H1 (cell line): ENCODE data around the gene GADL1. TPM values are rescaled to one million over a fixed set of nuclear protein-coding genes. Genes with fewer than 3 reads are reported as not detected.

ENCODE experiments used
- CTCF ChIA-PET: fragments of 300-600 bp; sonication (Branson Sonifier 250); formaldehyde crosslinking; loops from one replicate; lab custom pipeline; 2021; ENCODE audit not compliant: partially characterized antibody; lab: Charles Lee
- POLR2A ChIA-PET: fragments of 300-600 bp; sonication (Branson Sonifier 250); formaldehyde crosslinking; loops from one replicate; lab custom pipeline; 2021; ENCODE audit warnings: inconsistent platforms; ENCODE audit not compliant: partially characterized antibody; lab: Charles Lee
- DNase-seq, 2 experiments: peaks; one replicate each; pipeline versions ENCODE4 v3.0.0 to v3.0.0-alpha.2; 2010 to 2022; ENCODE audit warnings: low spot score in 2 of 2, low read depth in 1 of 2, mixed read lengths in 1 of 2
- FAIRE-seq: peaks from 2 replicates; lab custom pipeline; 2011; peaks lifted over from hg19 to GRCh38; lab: Jason Lieb, UNC
- H2AFZ ChIP-seq: 2 replicates; pipeline ENCODE4 v1.8.1; 2012; ENCODE audit warnings: low read length, inconsistent platforms
- H2AK5ac ChIP-seq: 2 replicates; pipeline ENCODE4 v1.6.1; 2013; ENCODE audit warnings: low read depth, low read length
- H2BK120ac ChIP-seq: replicated peaks from 2 replicates; pipeline ENCODE3; 2013; ENCODE audit warnings: low read depth, low read length, inconsistent platforms
- H2BK12ac ChIP-seq: 2 replicates; pipeline ENCODE4 v1.6.1; 2013; ENCODE audit warnings: low read depth, low read length
- H2BK15ac ChIP-seq: 2 replicates; pipeline ENCODE4 v1.6.1; 2013; ENCODE audit warnings: low read length
- H2BK20ac ChIP-seq: 2 replicates; pipeline ENCODE4 v1.6.1; 2013; ENCODE audit warnings: low read length
- H2BK5ac ChIP-seq: 2 replicates; pipeline ENCODE4 v1.6.1; 2013; ENCODE audit warnings: low read depth, low read length
- H3K14ac ChIP-seq: 2 replicates; pipeline ENCODE4 v1.6.1; 2013; ENCODE audit warnings: inconsistent platforms; ENCODE audit not compliant: insufficient read length
- H3K18ac ChIP-seq: 2 replicates; pipeline ENCODE4 v1.6.1; 2013; ENCODE audit warnings: low read length; ENCODE audit errors: extremely low read depth
- H3K23ac ChIP-seq: 2 replicates; pipeline ENCODE4 v1.6.1; 2013; ENCODE audit warnings: inconsistent platforms; ENCODE audit not compliant: insufficient read length
- H3K23me2 ChIP-seq: 2 replicates; pipeline ENCODE4 v1.6.1; 2013; ENCODE audit warnings: low read depth, low read length
- H3K27ac ChIP-seq: 2 replicates; pipeline ENCODE4 v1.6.1; 2011; ENCODE audit warnings: low read depth, low read length, inconsistent platforms
- H3K27me3 ChIP-seq, 4 experiments: replicated peaks in 1 of 4; 1 replicate in 1 of 4; 2 replicates in 3 of 4; pipeline versions ENCODE4 v1.6.1 to v1.8.1; 2011 to 2013; ENCODE audit warnings: low read length in 3 of 4, mild to moderate bottlenecking in 3 of 4, inconsistent platforms in 2 of 4, mixed read lengths in 2 of 4, moderate library complexity in 1 of 4; ENCODE audit not compliant: control insufficient read depth in 3 of 4, insufficient read depth in 3 of 4; ENCODE audit errors: extremely low read depth in 1 of 4
- H3K36me3 ChIP-seq, 4 experiments: 2 replicates each; pipeline versions ENCODE4 v1.6.1 to v1.8.1; 2011 to 2013; ENCODE audit warnings: mild to moderate bottlenecking in 4 of 4, low read length in 3 of 4, moderate library complexity in 2 of 4, control low read depth in 1 of 4, inconsistent platforms in 1 of 4; ENCODE audit not compliant: insufficient read depth in 4 of 4, control insufficient read depth in 2 of 4
- H3K4ac ChIP-seq: replicated peaks from 2 replicates; pipeline ENCODE3; 2013; ENCODE audit warnings: low read length, low read depth, mixed read lengths, inconsistent platforms; ENCODE audit not compliant: insufficient read length
- H3K4me1 ChIP-seq, 4 experiments: replicated peaks in 1 of 4; 1 replicate in 1 of 4; 2 replicates in 3 of 4; pipeline versions ENCODE4 v1.6.1 to v1.8.1; 2011 to 2013; ENCODE audit warnings: low read length in 3 of 4, inconsistent platforms in 2 of 4, mixed read lengths in 1 of 4; ENCODE audit not compliant: insufficient read depth in 4 of 4, control insufficient read depth in 3 of 4
- H3K4me2 ChIP-seq, 2 experiments: 2 replicates each; pipeline versions ENCODE4 v1.6.1 to v1.8.1; 2011 to 2013; ENCODE audit warnings: low read depth in 2 of 2, low read length in 2 of 2, control low read depth in 1 of 2, inconsistent platforms in 1 of 2, mild to moderate bottlenecking in 1 of 2; ENCODE audit not compliant: insufficient read depth in 1 of 2
- H3K4me3 ChIP-seq, 4 experiments: fragments of 200-600, 300-600 bp in 1 of 4; sonication (generic), shearing (Covaris generic), sonication (Bioruptor Twin) in 1 of 4; 2 replicates each; pipeline versions ENCODE4 v1.5.1 to v1.8.1; 2011 to 2016; ENCODE audit warnings: low read length in 4 of 4, low read depth in 3 of 4, control low read depth in 2 of 4, inconsistent platforms in 2 of 4, mild to moderate bottlenecking in 2 of 4, mixed read lengths in 1 of 4, moderate library complexity in 1 of 4; ENCODE audit not compliant: insufficient read depth in 2 of 4; ENCODE audit errors: extremely low read depth in 1 of 4
- H3K56ac ChIP-seq: replicated peaks from 2 replicates; pipeline ENCODE3; 2013; ENCODE audit warnings: low read depth, mild to moderate bottlenecking, mixed read lengths, low read length, inconsistent platforms; ENCODE audit not compliant: insufficient read length
- H3K79me1 ChIP-seq: 2 replicates; pipeline ENCODE4 v1.6.1; 2013; ENCODE audit warnings: low read depth, low read length, control low read depth
- H3K79me2 ChIP-seq, 2 experiments: 2 replicates each; pipeline versions ENCODE4 v1.6.1 to v1.8.1; 2012 to 2013; ENCODE audit warnings: low read length in 2 of 2, mild to moderate bottlenecking in 2 of 2, inconsistent platforms in 1 of 2; ENCODE audit not compliant: insufficient read depth in 2 of 2, control insufficient read depth in 1 of 2
- H3K9ac ChIP-seq, 4 experiments: replicated peaks in 1 of 4; 1 replicate in 1 of 4; 2 replicates in 3 of 4; pipeline versions ENCODE4 v1.6.1 to v1.8.1; 2011 to 2013; ENCODE audit warnings: low read depth in 3 of 4, low read length in 3 of 4, control low read depth in 2 of 4, mild to moderate bottlenecking in 2 of 4, moderate library complexity in 2 of 4, inconsistent platforms in 1 of 4; ENCODE audit errors: extremely low read depth in 1 of 4
- H3K9me3 ChIP-seq, 2 experiments: 2 replicates each; pipeline versions ENCODE4 v1.6.1 to v1.8.1; 2012 to 2013; ENCODE audit warnings: mild to moderate bottlenecking in 2 of 2, moderate library complexity in 2 of 2, control low read depth in 1 of 2, inconsistent platforms in 1 of 2, low read depth in 1 of 2, low read length in 1 of 2, mixed read lengths in 1 of 2; ENCODE audit not compliant: insufficient read depth in 2 of 2
- H4K20me1 ChIP-seq, 2 experiments: replicated peaks in 1 of 2; 2 replicates each; pipeline versions ENCODE3 to v1.8.1; 2011 to 2013; ENCODE audit warnings: inconsistent platforms in 2 of 2, low read length in 2 of 2, mild to moderate bottlenecking in 1 of 2; ENCODE audit not compliant: insufficient read depth in 2 of 2, control insufficient read depth in 1 of 2
- H4K5ac ChIP-seq: 2 replicates; pipeline ENCODE4 v1.6.1; 2013; ENCODE audit warnings: low read length, low read depth, mixed read lengths, inconsistent platforms; ENCODE audit not compliant: insufficient read length
- H4K8ac ChIP-seq: 2 replicates; pipeline ENCODE4 v1.8.0; 2013; ENCODE audit warnings: mild to moderate bottlenecking, moderate library complexity, low read length, inconsistent platforms; ENCODE audit not compliant: insufficient read depth; ENCODE audit errors: extremely low read depth
- H4K91ac ChIP-seq: replicated peaks from 2 replicates; pipeline ENCODE3; 2013; ENCODE audit warnings: low read length, mixed read lengths, inconsistent platforms; ENCODE audit not compliant: insufficient read length
- CTBP2 ChIP-seq: IDR thresholded peaks from 2 replicates; pipeline ENCODE4 v1.7.0; 2011; ENCODE audit warnings: borderline replicate concordance, mild to moderate bottlenecking, moderate library complexity, mixed read lengths, low read length; ENCODE audit not compliant: insufficient read depth, insufficient read length
- GTF2F1 ChIP-seq: IDR thresholded peaks from 2 replicates; pipeline ENCODE4 v1.6.1; 2012; ENCODE audit warnings: low read depth, low read length, improper control_type of control experiment, borderline replicate concordance
- RAD21 ChIP-seq, 2 experiments: IDR thresholded peaks in 1 of 2; conservative IDR thresholded peaks in 1 of 2; 2 replicates each; pipeline ENCODE4 v1.6.1; 2011; ENCODE audit warnings: low read depth in 2 of 2, low read length in 2 of 2, improper control_type of control experiment in 1 of 2, inconsistent platforms in 1 of 2, mild to moderate bottlenecking in 1 of 2, moderate library complexity in 1 of 2
- SP2 ChIP-seq: IDR thresholded peaks from 2 replicates; pipeline ENCODE4 v1.6.1; 2012; ENCODE audit warnings: mild to moderate bottlenecking, low read length, inconsistent platforms
- SRF ChIP-seq: IDR thresholded peaks from 2 replicates; pipeline ENCODE4 v1.6.1; 2011; ENCODE audit warnings: mild to moderate bottlenecking, low read depth, low read length, moderate library complexity
- TCF12 ChIP-seq: IDR thresholded peaks from 2 replicates; pipeline ENCODE4 v1.6.1; 2011; ENCODE audit warnings: low read depth, mild to moderate bottlenecking, low read length
- whole genome bisulfite sequencing, 2 experiments: shearing (Covaris generic) in 1 of 2; methylation state at CpG; one replicate each; pipeline versions ENCODE4 v1.1.6 to v1.1.7; 2013 to 2015; ENCODE audit warnings: low lambda C conversion rate in 2 of 2, mixed read lengths in 2 of 2, inconsistent platforms in 1 of 2, low coverage in 1 of 2, missing lambda C conversion rate in 1 of 2; ENCODE audit not compliant: insufficient replicate concordance in 2 of 2, insufficient coverage in 1 of 2, insufficient read length in 1 of 2; ENCODE audit errors: extremely low coverage in 1 of 2, missing lambda C conversion rate in 1 of 2; 5-methylcytosine and 5-hydroxymethylcytosine counted together
- polyA plus RNA-seq, 7 experiments: library from polyadenylated mRNA; depleted of rRNA in 3 of 7; stranded (reverse) in 5 of 7; unstranded in 2 of 7; fragments of >200 nt in 5 of 7; fragments of 200-250 nt in 2 of 7; gene quantifications; 1 replicate in 5 of 7; 2 replicates in 1 of 7; 4 replicates in 1 of 7; pipeline versions ENCODE4 v1.2.1 to v1.2.3, GENCODE V29; 2011 to 2013; ENCODE audit warnings: missing spikeins in 2 of 7, mixed read lengths in 2 of 7
- total RNA-seq: library from RNA; stranded (reverse); fragmentation: NEBNext Ultra II Directional; extraction: Animal tissue kit (Norgen Biotek cat#: 25700); gene quantifications from 2 replicates; pipeline ENCODE4 v1.2.1, GENCODE V29; 2021
- TF ChIP-seq, protein P1 (sequence below): IDR thresholded peaks from 2 replicates; pipeline ENCODE4 v1.6.1; 2012; ENCODE audit warnings: inconsistent platforms

Gene GADL1
- total and polyA plus RNA-seq, 2 of the 8 experiments (the other 6 are each of a cell fraction or from before 2014, with no cell fraction given): 0.03 to 0.30 TPM

DNA sequence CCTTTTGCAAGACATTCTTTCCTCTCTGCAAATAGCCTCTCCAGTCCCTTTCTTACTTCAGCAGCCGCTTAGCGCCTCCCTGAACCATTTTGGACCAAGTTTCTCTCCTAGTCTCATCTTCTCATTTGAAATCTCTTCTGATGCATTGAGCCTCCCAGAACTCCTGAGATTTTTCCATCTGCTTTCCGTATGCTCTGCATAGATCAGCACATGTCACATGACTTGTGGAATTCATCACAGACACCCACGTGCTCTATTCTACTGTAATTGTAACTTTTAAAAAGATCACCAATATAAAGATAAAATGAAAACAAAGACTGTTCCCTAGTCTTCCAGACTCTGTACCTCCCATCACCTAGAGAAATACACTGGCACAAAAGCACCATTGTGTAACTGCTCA lies 100.7 kb downstream of the GADL1 start:
- Histone ChIP-seq H2BK120ac (no peak overlapping the region), H2AFZ (no peak overlapping the region), H2BK20ac (no peak overlapping the region), H3K79me1 (no peaks in the 10 kb centered on the region), H2BK15ac (no peak overlapping the region), H3K36me3 (no peaks in the 10 kb centered on the region), H3K18ac (no peak overlapping the region), H3K4ac (no peak overlapping the region), H3K27ac (no peak overlapping the region), H4K20me1 (no peaks in the 10 kb centered on the region), H4K91ac (no peak overlapping the region), H4K5ac (no peak overlapping the region), H3K9me3 (no peaks in the 10 kb centered on the region), H3K23me2 (no peaks in the 10 kb centered on the region), H4K8ac (no peak overlapping the region), H3K27me3 (no peaks in the 10 kb centered on the region), H3K4me1 (no peaks in the 10 kb centered on the region), H2BK5ac (no peak overlapping the region), H2BK12ac (no peak overlapping the region), H2AK5ac (no peak overlapping the region), H3K14ac (no peak overlapping the region), H3K23ac (no peak overlapping the region), H3K4me2 (no peak overlapping the region), H3K9ac (no peak overlapping the region), H3K56ac (no peak overlapping the region), H3K79me2 (no peaks in the 10 kb centered on the region), H3K4me3 (no peak overlapping the region)
- POLR2A ChIA-PET: no interaction called here
- DNase-seq (no peak), FAIRE-seq (no peak)
- 89% methylated on average over 4 of the region's 4 CpGs; no CpG with 5 or more reads in 1 of the 2 experiments for WGBS, 2 experiments
- CTCF ChIA-PET: no interaction called here
- TF ChIP-seq GTF2F1 (no peak), RAD21 (IDR thresholded peaks at IDR 0.05 in 1 of 2, conservative IDR thresholded peaks at IDR 0.05 in 1 of 2; ENCODE audit: low read depth in 2 of 2, low read length in 2 of 2) (no peak), TCF12 (no peak), CTBP2 (no peak), SRF (no peak), SP2 (no peak)
- TF ChIP-seq, protein P1, sequence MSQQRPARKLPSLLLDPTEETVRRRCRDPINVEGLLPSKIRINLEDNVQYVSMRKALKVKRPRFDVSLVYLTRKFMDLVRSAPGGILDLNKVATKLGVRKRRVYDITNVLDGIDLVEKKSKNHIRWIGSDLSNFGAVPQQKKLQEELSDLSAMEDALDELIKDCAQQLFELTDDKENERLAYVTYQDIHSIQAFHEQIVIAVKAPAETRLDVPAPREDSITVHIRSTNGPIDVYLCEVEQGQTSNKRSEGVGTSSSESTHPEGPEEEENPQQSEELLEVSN: no peak
